Endothelial cell (in vitro differentiated cells): Measurements from ENCODE around the gene PPP6R2. TPM values are rescaled to one million over a fixed set of nuclear protein-coding genes. Genes with fewer than 3 reads are reported as not detected.

Experiments used
- DNase-seq: peaks from one replicate; pipeline ENCODE4 v3.0.0; 2021; ENCODE audit warnings: low spot score
- H3K27ac Mint-ChIP-seq: one replicate; pipeline ENCODE4 v1.8.0; 2021; ENCODE audit warnings: mixed read lengths, inconsistent platforms; ENCODE audit not compliant: unreplicated experiment
- H3K27me3 Mint-ChIP-seq: one replicate; pipeline ENCODE4 v1.8.0; 2021; ENCODE audit warnings: mild to moderate bottlenecking, moderate library complexity, mixed read lengths, inconsistent platforms; ENCODE audit not compliant: unreplicated experiment
- H3K36me3 Mint-ChIP-seq: one replicate; pipeline ENCODE4 v1.8.0; 2021; ENCODE audit warnings: mild to moderate bottlenecking, low read depth, mixed read lengths, inconsistent platforms; ENCODE audit not compliant: unreplicated experiment
- H3K4me1 Mint-ChIP-seq: one replicate; pipeline ENCODE4 v1.8.0; 2021; ENCODE audit warnings: mild to moderate bottlenecking, mixed read lengths, inconsistent platforms; ENCODE audit not compliant: unreplicated experiment
- H3K4me3 Mint-ChIP-seq: one replicate; pipeline ENCODE4 v1.8.0; 2021; ENCODE audit warnings: mild to moderate bottlenecking, mixed read lengths, inconsistent platforms; ENCODE audit not compliant: unreplicated experiment
- H3K9me3 Mint-ChIP-seq: one replicate; pipeline ENCODE4 v1.8.0; 2021; ENCODE audit warnings: mixed read lengths, inconsistent platforms; ENCODE audit not compliant: unreplicated experiment
- total RNA-seq: library from RNA; stranded (reverse); fragmentation: NEBNext Ultra II Directional; extraction: Animal tissue kit (Norgen Biotek cat#: 25700); gene quantifications from one replicate; pipeline ENCODE4 v1.2.1, GENCODE V29; 2021; ENCODE audit not compliant: unreplicated experiment
- TF ChIP-seq, protein P1 (sequence below): fragments of 200-600 bp; sonication (generic); IDR thresholded peaks from one replicate; pipeline ENCODE4 v1.5.0; 2021; ENCODE audit warnings: antibody characterized with exemption; ENCODE audit not compliant: unreplicated experiment

PPP6R2 gene
- total RNA-seq, 1 donor from 2014 or later: 50.9 TPM

DNA sequence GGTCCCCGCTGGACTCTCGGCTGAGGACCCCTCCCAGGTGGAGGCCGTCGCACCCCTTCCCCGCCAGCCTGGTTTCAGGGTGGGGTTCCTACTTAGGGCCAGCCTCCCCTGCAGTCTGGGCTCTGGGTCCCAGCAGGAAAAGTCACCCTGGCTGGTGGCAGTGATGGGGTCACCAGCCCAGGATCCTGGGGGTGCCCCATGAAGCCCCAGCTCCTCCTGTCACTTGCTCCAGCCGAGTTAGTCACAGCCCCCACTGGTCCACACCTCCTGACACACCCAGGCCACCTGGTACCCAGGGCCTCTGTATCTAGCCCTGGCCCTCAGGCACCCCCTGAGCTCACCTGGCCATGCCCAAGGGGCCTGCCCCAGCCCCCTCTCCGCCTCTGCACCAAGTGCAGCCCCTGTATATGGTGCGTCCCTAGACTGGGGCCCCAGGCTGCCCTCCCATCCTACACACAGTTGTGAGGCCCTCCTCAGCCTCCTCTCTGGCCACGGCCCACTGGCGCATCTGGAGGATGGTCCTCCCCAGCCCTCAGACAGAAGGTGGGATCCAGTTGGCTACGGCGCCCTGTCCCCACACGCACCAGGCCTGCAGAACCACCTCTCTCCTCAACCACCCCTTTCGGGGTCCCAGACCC lies 42.4 kb upstream of the PPP6R2 start:
- TF ChIP-seq, protein P1, sequence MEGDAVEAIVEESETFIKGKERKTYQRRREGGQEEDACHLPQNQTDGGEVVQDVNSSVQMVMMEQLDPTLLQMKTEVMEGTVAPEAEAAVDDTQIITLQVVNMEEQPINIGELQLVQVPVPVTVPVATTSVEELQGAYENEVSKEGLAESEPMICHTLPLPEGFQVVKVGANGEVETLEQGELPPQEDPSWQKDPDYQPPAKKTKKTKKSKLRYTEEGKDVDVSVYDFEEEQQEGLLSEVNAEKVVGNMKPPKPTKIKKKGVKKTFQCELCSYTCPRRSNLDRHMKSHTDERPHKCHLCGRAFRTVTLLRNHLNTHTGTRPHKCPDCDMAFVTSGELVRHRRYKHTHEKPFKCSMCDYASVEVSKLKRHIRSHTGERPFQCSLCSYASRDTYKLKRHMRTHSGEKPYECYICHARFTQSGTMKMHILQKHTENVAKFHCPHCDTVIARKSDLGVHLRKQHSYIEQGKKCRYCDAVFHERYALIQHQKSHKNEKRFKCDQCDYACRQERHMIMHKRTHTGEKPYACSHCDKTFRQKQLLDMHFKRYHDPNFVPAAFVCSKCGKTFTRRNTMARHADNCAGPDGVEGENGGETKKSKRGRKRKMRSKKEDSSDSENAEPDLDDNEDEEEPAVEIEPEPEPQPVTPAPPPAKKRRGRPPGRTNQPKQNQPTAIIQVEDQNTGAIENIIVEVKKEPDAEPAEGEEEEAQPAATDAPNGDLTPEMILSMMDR: no peak
- Mint-ChIP-seq H3K4me3 (no peak overlapping the region), H3K27ac (peak overlapping the region; percentile 24), H3K9me3 (no peaks in the 10 kb centered on the region), H3K27me3 (peaks cover 18% of the 10 kb centered on the region), H3K4me1 (peaks cover 2% of the 10 kb centered on the region), H3K36me3 (no peaks in the 10 kb centered on the region)
- DNase-seq: no peak

DNA sequence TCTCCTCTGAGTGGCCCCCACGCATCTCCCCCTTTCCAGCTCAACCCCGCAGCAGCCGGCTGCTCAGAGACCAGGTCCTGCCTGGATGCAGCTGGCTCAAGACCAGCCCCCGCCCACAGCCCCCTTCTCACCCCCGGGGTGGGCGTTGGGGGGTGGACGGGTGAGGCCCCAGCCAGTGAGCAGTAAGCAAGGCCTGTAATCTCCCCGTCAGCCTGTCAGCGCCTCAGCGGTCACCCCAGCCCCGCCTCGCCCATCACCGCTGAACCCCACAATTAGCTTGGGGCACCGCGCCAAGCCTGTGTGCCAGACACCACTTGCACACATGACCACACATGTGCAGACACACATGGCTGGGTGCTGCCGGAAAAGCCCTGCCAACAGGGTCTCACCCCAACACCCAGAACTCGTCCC lies 41.5 kb upstream of the PPP6R2 start:
- H3K4me1 Mint-ChIP-seq: peaks cover 8% of the 10 kb centered on the region
- no peak overlapping the region for H3K4me3 Mint-ChIP-seq
- no peaks in the 10 kb centered on the region for H3K9me3 Mint-ChIP-seq
- TF ChIP-seq, protein P1: no peak
- H3K36me3 Mint-ChIP-seq: no peaks in the 10 kb centered on the region
- DNase-seq: no peak
- H3K27me3 Mint-ChIP-seq: peaks cover 19% of the 10 kb centered on the region
- H3K27ac Mint-ChIP-seq: no peak overlapping the region

DNA sequence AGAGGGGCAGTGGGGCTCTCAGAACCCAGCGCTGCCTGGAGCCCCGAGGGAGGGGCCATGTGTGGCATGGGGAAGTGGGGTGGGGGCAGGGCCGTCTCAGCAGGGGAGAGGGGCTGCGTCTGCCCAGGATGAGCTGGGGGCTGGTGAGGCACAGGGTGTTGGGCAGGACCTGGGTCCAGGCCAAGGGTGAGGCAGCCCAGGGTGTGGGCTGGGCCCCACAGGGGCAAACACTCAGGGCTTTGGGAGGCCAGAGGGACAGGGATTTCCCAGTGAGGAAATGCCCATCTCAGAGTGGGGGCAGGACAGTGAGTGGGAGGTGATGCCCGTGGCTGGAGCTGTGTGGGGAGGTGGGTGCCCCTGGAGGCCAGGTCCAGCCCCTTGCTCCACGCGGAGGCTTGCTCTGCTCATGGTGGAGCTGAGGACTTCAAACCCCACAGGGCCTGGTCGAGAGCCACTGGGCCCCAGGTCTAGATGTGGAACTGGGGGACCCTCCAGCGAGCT lies 41.0 kb upstream of the PPP6R2 start:
- Mint-ChIP-seq H3K27ac (no peak overlapping the region), H3K27me3 (peaks cover 19% of the 10 kb centered on the region), H3K36me3 (no peaks in the 10 kb centered on the region), H3K4me1 (peaks cover 8% of the 10 kb centered on the region), H3K4me3 (no peak overlapping the region), H3K9me3 (no peaks in the 10 kb centered on the region)
- TF ChIP-seq, protein P1: no peak
- no peak for DNase-seq

DNA sequence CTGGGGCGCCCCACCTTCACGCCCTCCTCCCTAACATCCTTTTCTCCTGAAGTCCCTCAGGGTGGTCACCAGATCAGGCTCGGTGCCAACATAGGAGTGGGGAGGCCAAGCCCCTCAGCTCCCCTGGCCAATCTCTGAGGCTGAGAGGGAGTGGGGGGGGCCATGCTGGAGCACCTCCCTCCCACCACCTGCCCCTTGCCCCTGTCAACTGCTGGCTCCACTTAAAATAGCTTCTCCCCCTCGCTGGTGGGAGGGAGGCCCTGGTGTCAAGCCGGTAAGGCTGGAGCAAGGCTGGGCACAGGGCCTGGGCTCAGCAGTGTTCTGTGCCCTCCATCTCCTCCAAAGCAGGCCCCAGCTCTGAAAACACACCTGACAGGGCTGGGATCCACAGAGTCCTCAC lies 40.6 kb upstream of the PPP6R2 start:
- H3K4me3 Mint-ChIP-seq: no peak overlapping the region
- H3K36me3 Mint-ChIP-seq: no peaks in the 10 kb centered on the region
- no peak for DNase-seq
- peaks cover 19% of the 10 kb centered on the region for H3K27me3 Mint-ChIP-seq
- H3K9me3 Mint-ChIP-seq: no peaks in the 10 kb centered on the region
- TF ChIP-seq, protein P1: no peak
- H3K4me1 Mint-ChIP-seq: peaks cover 6% of the 10 kb centered on the region
- H3K27ac Mint-ChIP-seq: no peak overlapping the region

DNA sequence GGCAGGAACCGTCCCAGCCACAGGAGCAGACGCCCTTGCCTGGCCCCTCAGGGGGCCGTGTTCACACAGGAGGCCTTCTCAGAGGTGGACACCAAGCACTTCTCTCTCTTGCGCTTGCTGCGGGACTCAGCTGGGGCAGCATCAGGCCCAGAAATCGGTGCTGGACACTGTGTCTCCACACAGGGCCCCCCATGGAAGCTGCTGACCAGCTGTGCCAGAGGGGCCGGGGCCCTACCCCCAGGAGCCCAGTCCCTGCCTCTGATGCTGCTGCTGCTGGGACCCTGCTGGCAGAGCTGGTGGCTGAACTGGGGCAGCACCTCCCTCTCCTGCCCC lies 39.6 kb upstream of the PPP6R2 start:
- Mint-ChIP-seq H3K27me3 (peaks cover 16% of the 10 kb centered on the region), H3K4me1 (peaks cover 8% of the 10 kb centered on the region), H3K4me3 (no peak overlapping the region), H3K36me3 (no peaks in the 10 kb centered on the region), H3K9me3 (no peaks in the 10 kb centered on the region), H3K27ac (no peak overlapping the region)
- TF ChIP-seq, protein P1: no peak
- no peak for DNase-seq
